Measurements from ENCODE around the gene DAPK2.
"Not testable (repeated sequence)": the region's sequence is repeated elsewhere in the genome, so short reads cannot be mapped to it uniquely, and the experiment has no call there.

DAPK2 gene

GRCh38 chr15:64053674-64054073 is 7.4 kb upstream of the DAPK2 start:
- DNase-seq (ENCODE audit: low read depth in 2 of 2): not testable (repeated sequence)

- DNase-seq (ENCODE audit: low read depth in 2 of 2): no peak
Observed at GRCh38 chr15:64052925-64053491, 6.7 kb upstream of the DAPK2 start.

- DNase-seq (ENCODE audit: low read depth in 2 of 2): no peak
Observed at GRCh38 chr15:64051407-64052259, 5.3 kb upstream of the DAPK2 start.

GRCh38 chr15:64051093-64051402 is 4.8 kb upstream of the DAPK2 start:
- DNase-seq (ENCODE audit: low read depth in 2 of 2): no peak

- DNase-seq (ENCODE audit: low read depth in 2 of 2): no peak
Observed at GRCh38 chr15:64050281-64051092, 4.2 kb upstream of the DAPK2 start.

- no peak for DNase-seq (ENCODE audit: low read depth in 2 of 2)
Observed at GRCh38 chr15:64048781-64049460, 2.6 kb upstream of the DAPK2 start.

GRCh38 chr15:64045774-64046420 is 388 bp downstream of the DAPK2 start:
- peak in 1 of 2 donors; percentile 16 for DNase-seq (ENCODE audit: low read depth in 2 of 2)

- no peak for DNase-seq (ENCODE audit: low read depth in 2 of 2)
Observed at GRCh38 chr15:64045101-64045435, 1.2 kb downstream of the DAPK2 start.

- DNase-seq (ENCODE audit: low read depth in 2 of 2): no peak
Observed at GRCh38 chr15:64044300-64045100, 1.8 kb downstream of the DAPK2 start.

- DNase-seq (ENCODE audit: low read depth in 2 of 2): no peak
Observed at GRCh38 chr15:64038878-64039610, 7.2 kb downstream of the DAPK2 start.

GRCh38 chr15:64037966-64038365 is 8.3 kb downstream of the DAPK2 start:
- DNase-seq (ENCODE audit: low read depth in 2 of 2): no peak

GRCh38 chr15:64037116-64037515 is 9.2 kb downstream of the DAPK2 start:
- no peak for DNase-seq (ENCODE audit: low read depth in 2 of 2)

GRCh38 chr15:64035525-64035924 is 10.8 kb downstream of the DAPK2 start:
- no peak for DNase-seq (ENCODE audit: low read depth in 2 of 2)

GRCh38 chr15:64034519-64034918 is 11.8 kb downstream of the DAPK2 start:
- no peak for DNase-seq (ENCODE audit: low read depth in 2 of 2)

- no peak for DNase-seq (ENCODE audit: low read depth in 2 of 2)
Observed at GRCh38 chr15:64032329-64032728, 14.0 kb downstream of the DAPK2 start.

GRCh38 chr15:64030123-64030522 is 16.2 kb downstream of the DAPK2 start:
- no peak for DNase-seq (ENCODE audit: low read depth in 2 of 2)

GRCh38 chr15:64029633-64030032 is 16.7 kb downstream of the DAPK2 start:
- no peak for DNase-seq (ENCODE audit: low read depth in 2 of 2)

GRCh38 chr15:64029110-64029509 is 17.2 kb downstream of the DAPK2 start:
- DNase-seq (ENCODE audit: low read depth in 2 of 2): no peak

- DNase-seq (ENCODE audit: low read depth in 2 of 2): no peak
Observed at GRCh38 chr15:64026591-64026990, 19.7 kb downstream of the DAPK2 start.

Data from stimulated activated CD8-positive, alpha-beta memory T cell treated with anti-CD3 and anti-CD28 coated beads, Interleukin-2, amount 100 ng/mL, for 48 hours (primary cell).